HG02981 (cell line): ENCODE results near the gene PTPRM.
"Not testable (repeated sequence)": the region's sequence is repeated elsewhere in the genome, so short reads cannot be mapped to it uniquely, and the experiment has no call there.

ENCODE experiments used
- ATAC-seq: cut with Tn5 transposase; IDR thresholded peaks from one replicate; pipeline ENCODE4 v1.9.1; 2021; ENCODE audit warnings: mild to moderate bottlenecking, moderate library complexity; ENCODE audit not compliant: unreplicated experiment

The PTPRM gene

GRCh38 chr18:8031496-8031895, 464.4 kb downstream of the PTPRM start:
- ATAC-seq = no peak

GRCh38 chr18:8034674-8035073, 467.6 kb downstream of the PTPRM start:
- no peak for ATAC-seq

GRCh38 chr18:8036551-8036950, 469.4 kb downstream of the PTPRM start:
- ATAC-seq = no peak

GRCh38 chr18:8037296-8037695, 470.2 kb downstream of the PTPRM start:
- no peak for ATAC-seq

GRCh38 chr18:8040021-8040420, 472.9 kb downstream of the PTPRM start:
- ATAC-seq = no peak

- ATAC-seq = no peak
Observed at GRCh38 chr18:8041526-8042111, 474.5 kb downstream of the PTPRM start.

- ATAC-seq = no peak
Observed at GRCh38 chr18:8044004-8044403, 476.9 kb downstream of the PTPRM start.

GRCh38 chr18:8045160-8045883, 478.2 kb downstream of the PTPRM start:
- no peak for ATAC-seq

GRCh38 chr18:8045884-8046281, 478.8 kb downstream of the PTPRM start:
- no peak for ATAC-seq

- ATAC-seq = no peak
Observed at GRCh38 chr18:8046441-8046840, 479.3 kb downstream of the PTPRM start.

- ATAC-seq = no peak
Observed at GRCh38 chr18:8049147-8049546, 482.0 kb downstream of the PTPRM start.

- no peak for ATAC-seq
Observed at GRCh38 chr18:8050616-8051329, 483.7 kb downstream of the PTPRM start.

GRCh38 chr18:8051453-8051852, 484.3 kb downstream of the PTPRM start:
- no peak for ATAC-seq

- peak; percentile 70 for ATAC-seq
Observed at GRCh38 chr18:8052237-8052701, 485.2 kb downstream of the PTPRM start.

- no peak for ATAC-seq
Observed at GRCh38 chr18:8056723-8057122, 489.6 kb downstream of the PTPRM start.

- ATAC-seq = not testable (repeated sequence)
Observed at GRCh38 chr18:8063152-8063551, 496.0 kb downstream of the PTPRM start.

GRCh38 chr18:8063733-8064132, 496.6 kb downstream of the PTPRM start:
- no peak for ATAC-seq

GRCh38 chr18:8065284-8065683, 498.2 kb downstream of the PTPRM start:
- ATAC-seq = no peak

- ATAC-seq = no peak
Observed at GRCh38 chr18:8065773-8066172, 498.7 kb downstream of the PTPRM start.

GRCh38 chr18:8069708-8070107, 502.6 kb downstream of the PTPRM start:
- ATAC-seq = no peak

- no peak for ATAC-seq
Observed at GRCh38 chr18:8073167-8073566, 506.1 kb downstream of the PTPRM start.

- ATAC-seq = no peak
Observed at GRCh38 chr18:8080092-8080491, 513.0 kb downstream of the PTPRM start.
